ENCODE results near the gene COL13A1. TPM values are rescaled to one million over a fixed set of nuclear protein-coding genes. Genes with fewer than 3 reads are reported as not detected.

Gene COL13A1
- total RNA-seq, 1 experiment from 2014 or later = 3.6 TPM

DNA sequence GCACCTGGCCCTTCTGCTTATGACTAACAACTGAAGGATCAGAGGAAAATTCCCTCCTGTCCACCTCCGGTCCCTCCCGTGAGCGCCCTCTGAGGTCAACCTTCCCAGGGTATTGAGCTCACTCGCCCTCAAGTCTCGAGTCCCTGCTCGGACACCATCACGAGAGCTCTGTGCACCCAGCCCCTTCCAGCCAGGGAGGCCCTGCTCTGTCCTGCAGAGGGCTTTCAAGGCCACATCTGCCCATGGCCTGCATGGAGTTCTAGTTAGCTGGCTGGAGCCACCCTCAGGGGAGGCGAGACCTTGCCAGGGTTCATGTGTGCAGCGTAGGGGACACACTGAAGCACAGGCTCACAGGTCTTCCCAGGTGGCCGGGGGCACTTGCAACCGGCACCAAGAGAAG lies 140.0 kb downstream of the COL13A1 start:
- Histone ChIP-seq H3K27ac (ENCODE audit: insufficient read length, low read depth, low read length) (no peak overlapping the region), H3K23me2 (ENCODE audit: insufficient read length, low read depth, low read length, poor library complexity, severe bottlenecking) (no peaks in the 10 kb centered on the region), H3K23ac (ENCODE audit: insufficient read length, low read depth, low read length) (no peak overlapping the region), H3K27me3 (ENCODE audit: insufficient read depth, low read length) (no peaks in the 10 kb centered on the region), H3K4ac (ENCODE audit: low read depth, low read length) (no peak overlapping the region), H3K4me1 (ENCODE audit: insufficient read depth, low read length) (no peaks in the 10 kb centered on the region), H3K9ac (ENCODE audit: extremely low read depth, insufficient read length, low read length) (no peak overlapping the region), H3K79me1 (ENCODE audit: insufficient read depth, low read depth, low read length, poor library complexity, severe bottlenecking) (no peaks in the 10 kb centered on the region), H3K79me2 (ENCODE audit: insufficient read depth, low read length) (no peaks in the 10 kb centered on the region), H2BK15ac (ENCODE audit: low read depth, low read length) (no peak overlapping the region), H3K4me2 (ENCODE audit: insufficient read depth, insufficient read length, low read length) (no peak overlapping the region), H3K14ac (ENCODE audit: insufficient read depth, low read length) (no peak overlapping the region), H4K8ac (replicated peaks; ENCODE audit: insufficient read length, low read depth, low read length) (no peak overlapping the region), H2AK5ac (ENCODE audit: insufficient read length, low read length) (no peak overlapping the region), H4K5ac (ENCODE audit: insufficient read length, low read depth, low read length) (no peak overlapping the region), H4K20me1 (ENCODE audit: control insufficient read depth, insufficient read depth, insufficient read length) (no peaks in the 10 kb centered on the region), H2BK20ac (ENCODE audit: low read depth, low read length, poor library complexity, severe bottlenecking) (no peak overlapping the region), H3T11ph (ENCODE audit: low read length) (no peak overlapping the region), H4K91ac (ENCODE audit: insufficient read length, low read depth, low read length) (no peak overlapping the region), H2BK12ac (ENCODE audit: insufficient read length, low read depth, low read length) (no peak overlapping the region), H3K56ac (ENCODE audit: insufficient read length, low read depth, low read length) (no peak overlapping the region), H2BK5ac (ENCODE audit: insufficient read length, low read length) (no peak overlapping the region), H2AFZ (ENCODE audit: low read length) (no peak overlapping the region), H2BK120ac (ENCODE audit: low read depth, low read length, poor library complexity, severe bottlenecking) (no peak overlapping the region), H3K9me3 (ENCODE audit: control insufficient read depth, low read depth, low read length) (peaks cover 5% of the 10 kb centered on the region), H3K18ac (ENCODE audit: insufficient read length, low read depth, low read length) (no peak overlapping the region)
- Mint-ChIP-seq H3K4me3 (no peak overlapping the region), H3K36me3 (ENCODE audit: insufficient read depth in 1 of 3, low read depth in 3 of 3) (peaks cover 0 to 10% (median 0%) of the 10 kb centered on the region in 3 experiments; a peak in 2 of 7 replicates), H3K4me1 (no peaks in the 10 kb centered on the region), H3K9me3 (peaks cover 7 to 8% of the 10 kb centered on the region in 2 experiments; a peak in 3 of 5 replicates), H3K27me3 (ENCODE audit: low read depth) (peaks cover 14% of the 10 kb centered on the region), H3K27ac (no peak overlapping the region)
- WGBS (ENCODE audit: extremely low coverage, insufficient read length, low lambda C conversion rate) = no CpG with 5 or more reads among the region's 11 CpGs
- no peak for DNase-seq
- TF ChIP-seq CTCF (conservative IDR thresholded peaks at IDR 0.05) = no peak

Data from H9 (cell line).